ENCODE data around the gene ASCL5.

Gene ASCL5

DNA sequence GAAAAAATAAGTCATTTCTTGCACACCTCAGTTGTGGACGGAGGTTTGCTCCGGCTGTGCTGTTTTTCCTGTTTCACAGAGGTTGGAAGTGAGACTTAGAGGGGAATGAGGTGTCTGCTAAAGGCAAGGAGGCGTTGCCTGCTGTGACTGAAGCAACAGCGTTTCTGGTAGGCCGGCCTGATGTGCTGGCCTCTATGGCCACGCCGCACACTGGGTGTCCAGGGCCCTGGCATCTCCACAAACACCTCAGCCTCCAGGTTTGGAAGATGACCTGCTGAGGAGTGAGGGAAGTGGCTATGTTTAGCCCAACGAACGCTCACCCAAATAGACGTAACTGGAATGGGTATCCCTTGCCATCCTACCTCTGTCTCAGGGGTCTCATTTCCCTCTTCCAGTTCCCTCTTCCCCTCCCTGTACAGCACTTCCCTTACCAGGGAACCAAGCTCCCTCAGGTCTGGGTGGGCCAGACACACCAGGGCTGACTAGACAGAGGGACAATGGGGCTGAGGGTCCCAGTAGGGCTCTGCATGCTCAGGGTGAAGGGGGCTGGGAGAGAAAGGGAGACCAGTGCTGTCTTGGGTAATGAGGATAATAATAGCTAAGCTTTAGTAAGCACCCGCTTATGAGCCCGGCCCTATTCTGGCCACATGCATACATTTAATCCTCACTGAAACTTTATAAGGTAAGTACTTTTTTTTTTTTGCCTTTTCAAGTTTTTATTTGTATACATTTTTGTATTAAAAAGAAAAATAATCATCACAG, 26.6 kb downstream of the ASCL5 start:
- TF ChIP-seq, protein P1, sequence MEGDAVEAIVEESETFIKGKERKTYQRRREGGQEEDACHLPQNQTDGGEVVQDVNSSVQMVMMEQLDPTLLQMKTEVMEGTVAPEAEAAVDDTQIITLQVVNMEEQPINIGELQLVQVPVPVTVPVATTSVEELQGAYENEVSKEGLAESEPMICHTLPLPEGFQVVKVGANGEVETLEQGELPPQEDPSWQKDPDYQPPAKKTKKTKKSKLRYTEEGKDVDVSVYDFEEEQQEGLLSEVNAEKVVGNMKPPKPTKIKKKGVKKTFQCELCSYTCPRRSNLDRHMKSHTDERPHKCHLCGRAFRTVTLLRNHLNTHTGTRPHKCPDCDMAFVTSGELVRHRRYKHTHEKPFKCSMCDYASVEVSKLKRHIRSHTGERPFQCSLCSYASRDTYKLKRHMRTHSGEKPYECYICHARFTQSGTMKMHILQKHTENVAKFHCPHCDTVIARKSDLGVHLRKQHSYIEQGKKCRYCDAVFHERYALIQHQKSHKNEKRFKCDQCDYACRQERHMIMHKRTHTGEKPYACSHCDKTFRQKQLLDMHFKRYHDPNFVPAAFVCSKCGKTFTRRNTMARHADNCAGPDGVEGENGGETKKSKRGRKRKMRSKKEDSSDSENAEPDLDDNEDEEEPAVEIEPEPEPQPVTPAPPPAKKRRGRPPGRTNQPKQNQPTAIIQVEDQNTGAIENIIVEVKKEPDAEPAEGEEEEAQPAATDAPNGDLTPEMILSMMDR (conservative IDR thresholded peaks at IDR 0.05; ENCODE audit: low read depth, low read length) = no peak
- no peak for DNase-seq (ENCODE audit: low read depth)
- no peak overlapping the region for H3K4me3 ChIP-seq (ENCODE audit: low read depth, low read length)

DNA sequence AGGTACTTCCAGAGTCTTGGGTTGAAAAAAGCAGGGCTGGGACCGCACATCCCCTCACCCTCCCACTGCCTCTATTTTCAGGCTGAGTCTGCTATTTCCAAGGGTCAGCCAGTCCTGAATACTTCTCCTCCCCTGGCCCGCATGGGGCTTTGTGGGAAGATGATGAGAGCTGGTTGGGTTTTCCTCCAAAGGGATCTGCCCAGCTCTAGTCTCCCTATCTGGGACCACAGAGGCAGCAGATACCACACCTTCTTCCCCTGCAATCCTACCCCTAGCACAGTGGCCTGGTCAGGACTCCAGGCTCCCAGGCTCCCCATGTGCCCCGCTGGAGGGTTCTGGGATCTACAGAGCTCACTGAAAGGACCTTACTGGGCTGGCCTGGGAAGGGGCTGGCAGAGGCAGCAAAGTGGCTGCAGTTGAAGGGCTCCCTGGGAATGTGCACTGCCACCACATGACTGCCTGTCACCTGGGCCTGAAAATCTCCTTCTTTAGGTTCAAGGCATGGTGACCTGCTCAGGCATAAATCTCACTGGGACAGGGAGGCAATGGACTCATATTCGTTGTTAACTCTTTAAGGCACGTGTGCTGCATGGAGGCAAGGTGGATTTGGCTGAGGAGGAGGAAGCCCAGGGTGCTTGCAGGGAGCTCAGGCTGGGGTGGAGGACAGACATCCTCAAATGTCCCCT, 27.8 kb downstream of the ASCL5 start:
- no peak overlapping the region for H3K4me3 ChIP-seq (ENCODE audit: low read depth, low read length)
- DNase-seq (ENCODE audit: low read depth) = no peak
- TF ChIP-seq, protein P1 (conservative IDR thresholded peaks at IDR 0.05; ENCODE audit: low read depth, low read length) = no peak

- no peak overlapping the region for H3K4me3 ChIP-seq (ENCODE audit: low read depth, low read length)
- no peak for DNase-seq (ENCODE audit: low read depth)
- TF ChIP-seq, protein P1 (conservative IDR thresholded peaks at IDR 0.05; ENCODE audit: low read depth, low read length) = no peak
These were observed 29.8 kb downstream of the ASCL5 start for GRCh38 chr1:201096977-201097856.

DNA sequence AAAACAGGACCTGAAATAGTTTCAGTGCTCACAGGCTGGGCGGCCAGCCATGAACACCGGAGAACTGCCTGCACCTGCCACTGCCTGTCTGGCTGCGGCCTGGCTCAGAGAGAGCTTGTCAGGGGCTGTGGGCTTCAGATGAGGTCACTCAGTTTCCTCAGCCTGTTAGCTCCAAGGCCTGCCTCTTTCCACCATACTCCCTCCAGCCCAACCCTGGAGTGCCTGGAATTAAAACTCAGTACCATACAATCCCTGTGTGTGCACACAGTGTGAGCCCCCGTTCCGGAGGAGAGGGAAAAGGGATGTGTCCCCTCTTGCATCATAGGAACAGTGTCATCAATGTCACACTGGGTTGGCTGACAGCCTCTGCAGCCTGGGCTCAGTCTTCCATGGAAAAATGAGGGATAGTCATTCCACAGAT, 30.9 kb downstream of the ASCL5 start:
- no peak for DNase-seq (ENCODE audit: low read depth)
- TF ChIP-seq, protein P1 (conservative IDR thresholded peaks at IDR 0.05; ENCODE audit: low read depth, low read length) = no peak
- H3K4me3 ChIP-seq (ENCODE audit: low read depth, low read length) = no peak overlapping the region

- no peak for DNase-seq (ENCODE audit: low read depth)
- H3K4me3 ChIP-seq (ENCODE audit: low read depth, low read length) = no peak overlapping the region
- TF ChIP-seq, protein P1 (conservative IDR thresholded peaks at IDR 0.05; ENCODE audit: low read depth, low read length) = no peak
These were observed 31.4 kb downstream of the ASCL5 start for GRCh38 chr1:201095581-201095980.

DNA sequence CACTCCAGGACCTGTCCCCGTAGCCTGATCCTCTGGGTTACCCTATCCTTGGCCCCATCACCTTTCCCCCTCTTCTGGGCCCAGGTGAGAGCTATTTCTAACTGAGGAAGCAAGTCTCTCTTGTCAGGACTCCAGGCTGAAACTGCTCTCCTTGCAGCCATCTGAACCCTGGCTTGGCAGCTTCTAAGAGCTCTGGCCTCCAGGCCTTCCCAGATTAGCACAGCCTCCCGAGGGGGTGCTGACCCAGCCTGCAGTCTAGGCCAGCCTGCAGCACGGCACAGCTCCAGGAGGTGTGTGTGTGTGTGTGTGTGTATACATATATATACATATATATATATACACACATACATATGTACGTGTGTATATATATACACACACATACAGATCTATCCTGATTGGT, 32.2 kb downstream of the ASCL5 start:
- no peak for DNase-seq (ENCODE audit: low read depth)
- H3K4me3 ChIP-seq (ENCODE audit: low read depth, low read length) = no peak overlapping the region
- TF ChIP-seq, protein P1 (conservative IDR thresholded peaks at IDR 0.05; ENCODE audit: low read depth, low read length) = no peak

Measured in choroid plexus epithelial cell (primary cell).